ENCODE measurements around the gene TRAF6. TPM values are rescaled to one million over a fixed set of nuclear protein-coding genes. Genes with fewer than 3 reads are reported as not detected.
A peak's percentile ranks its signal among the peaks of the same experiment; 100 is the strongest.
"Not testable (repeated sequence)": the region's sequence is repeated elsewhere in the genome, so short reads cannot be mapped to it uniquely, and the experiment has no call there.

TRAF6 gene
- total RNA-seq, 6 donors from 2014 or later, result 7.4 to 17.5 (median 13.7) TPM

DNA sequence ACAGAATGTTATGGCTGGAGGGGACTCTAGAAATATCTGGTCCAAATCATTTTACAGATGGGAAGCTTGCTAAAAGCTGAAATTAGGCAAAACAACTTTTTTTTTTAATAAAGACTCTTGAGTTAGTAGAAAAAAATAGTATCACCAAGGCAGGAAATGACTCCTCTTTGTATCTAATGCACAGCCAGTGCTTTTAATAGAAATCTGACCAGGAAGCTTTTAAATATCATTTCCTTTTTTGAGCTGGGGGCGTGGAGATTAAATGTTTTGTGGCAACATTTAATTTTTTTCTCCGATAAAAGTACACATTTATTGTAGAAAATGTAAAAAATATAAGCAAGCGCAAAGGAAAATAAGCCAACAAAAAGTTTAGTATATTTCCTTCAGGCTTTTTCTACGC, 22.5 kb downstream of the TRAF6 start:
- DNase-seq (no peak), ATAC-seq (ENCODE audit: low FRiP score in 2 of 2) (no peak)
- TF ChIP-seq, protein P1, sequence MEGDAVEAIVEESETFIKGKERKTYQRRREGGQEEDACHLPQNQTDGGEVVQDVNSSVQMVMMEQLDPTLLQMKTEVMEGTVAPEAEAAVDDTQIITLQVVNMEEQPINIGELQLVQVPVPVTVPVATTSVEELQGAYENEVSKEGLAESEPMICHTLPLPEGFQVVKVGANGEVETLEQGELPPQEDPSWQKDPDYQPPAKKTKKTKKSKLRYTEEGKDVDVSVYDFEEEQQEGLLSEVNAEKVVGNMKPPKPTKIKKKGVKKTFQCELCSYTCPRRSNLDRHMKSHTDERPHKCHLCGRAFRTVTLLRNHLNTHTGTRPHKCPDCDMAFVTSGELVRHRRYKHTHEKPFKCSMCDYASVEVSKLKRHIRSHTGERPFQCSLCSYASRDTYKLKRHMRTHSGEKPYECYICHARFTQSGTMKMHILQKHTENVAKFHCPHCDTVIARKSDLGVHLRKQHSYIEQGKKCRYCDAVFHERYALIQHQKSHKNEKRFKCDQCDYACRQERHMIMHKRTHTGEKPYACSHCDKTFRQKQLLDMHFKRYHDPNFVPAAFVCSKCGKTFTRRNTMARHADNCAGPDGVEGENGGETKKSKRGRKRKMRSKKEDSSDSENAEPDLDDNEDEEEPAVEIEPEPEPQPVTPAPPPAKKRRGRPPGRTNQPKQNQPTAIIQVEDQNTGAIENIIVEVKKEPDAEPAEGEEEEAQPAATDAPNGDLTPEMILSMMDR (IDR thresholded peaks at IDR 0.05), result no peak
- TF ChIP-seq POLR2AphosphoS5 (IDR thresholded peaks at IDR 0.05) (no peak), POLR2A (IDR thresholded peaks at IDR 0.05) (no peak), EP300 (IDR thresholded peaks at IDR 0.05) (no peak)
- no peaks in the 10 kb centered on the region for H3K9me3 ChIP-seq
- peaks cover 4 to 74% (median 37%) of the 10 kb centered on the region in 4 donors for H3K36me3 ChIP-seq
- peaks cover 6 to 14% (median 13%) of the 10 kb centered on the region in 4 donors for H3K4me1 ChIP-seq
- H3K27ac ChIP-seq, result peak overlapping the region in 2 of 4 donors; percentile 59 to 70
- H3K4me3 ChIP-seq, result no peak overlapping the region
- H3K27me3 ChIP-seq, result no peaks in the 10 kb centered on the region
- WGBS, 2 donors, result 62 to 70% methylated on average over 4 of the region's 4 CpGs

DNA sequence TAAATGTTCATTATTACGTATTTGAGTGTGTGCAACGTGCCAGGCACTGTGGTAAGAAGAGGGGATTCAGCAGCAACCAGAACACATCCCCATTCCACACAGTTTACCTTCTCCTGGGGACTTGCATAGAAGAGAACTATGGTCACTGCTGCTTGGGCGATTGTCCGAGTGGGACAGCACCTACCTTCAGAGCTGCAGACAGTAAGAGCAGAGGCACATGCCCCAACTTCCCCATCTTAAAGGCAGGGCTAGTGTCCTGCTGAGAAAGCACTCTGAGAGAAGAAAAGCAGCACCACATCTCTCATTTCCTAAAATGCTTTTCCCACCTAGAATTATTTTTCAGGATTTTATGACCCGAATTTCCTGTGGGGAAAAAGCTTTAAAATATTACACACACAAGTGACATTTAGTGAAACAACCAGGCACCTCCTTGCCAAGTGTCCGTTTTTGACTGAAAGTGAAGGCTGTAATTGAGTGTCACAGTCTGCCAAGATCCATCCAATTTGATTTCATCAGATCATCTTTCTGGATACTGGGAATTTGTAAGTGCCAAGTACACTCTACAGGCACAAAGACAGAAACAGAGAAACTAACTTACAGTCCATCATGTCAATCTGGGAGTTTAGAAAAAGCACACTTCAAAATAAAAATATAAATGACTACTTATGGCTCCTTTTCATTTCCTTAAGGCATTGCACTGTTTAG, 24.6 kb downstream of the TRAF6 start:
- 81 to 87% methylated on average over 6 of the region's 6 CpGs for WGBS, 2 donors
- H3K36me3 ChIP-seq, result peaks cover 0 to 55% (median 27%) of the 10 kb centered on the region in 4 donors
- no peak for ATAC-seq (ENCODE audit: low FRiP score in 2 of 2)

DNA sequence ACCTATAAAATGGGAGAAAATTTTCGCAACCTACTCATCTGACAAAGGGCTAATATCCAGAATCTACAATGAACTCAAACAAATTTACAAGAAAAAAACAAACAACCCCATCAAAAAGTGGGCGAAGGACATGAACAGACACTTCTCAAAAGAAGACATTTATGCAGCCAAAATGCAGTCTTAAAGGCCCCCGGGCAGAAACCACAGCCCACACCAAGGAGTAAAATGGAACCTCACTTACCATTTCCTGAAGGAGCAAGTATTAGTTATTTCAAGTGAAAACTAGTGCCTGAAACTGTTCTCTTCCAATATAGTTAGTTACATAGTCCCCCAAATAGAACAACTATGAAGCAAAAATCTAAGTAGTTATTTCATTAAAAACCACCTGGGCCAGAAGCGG, 27.0 kb downstream of the TRAF6 start:
- not testable (repeated sequence) for ATAC-seq (ENCODE audit: low FRiP score in 2 of 2); DNase-seq; H3K27me3 ChIP-seq; H3K9me3 ChIP-seq; H3K4me3 ChIP-seq; H3K27ac ChIP-seq
- WGBS, 2 donors, result 83 to 85% methylated on average over 3 of the region's 4 CpGs
- Histone ChIP-seq H3K4me1 (peaks cover 6 to 13% (median 11%) of the 10 kb centered on the region in 4 donors), H3K36me3 (peaks cover 0 to 35% (median 14%) of the 10 kb centered on the region in 4 donors)

More for the DNA sequence above, 24.6 kb downstream of the TRAF6 start:
- DNase-seq, result no peak
- Histone ChIP-seq H3K27ac (no peak overlapping the region), H3K9me3 (no peaks in the 10 kb centered on the region), H3K27me3 (no peaks in the 10 kb centered on the region), H3K4me1 (peaks cover 6 to 14% (median 13%) of the 10 kb centered on the region in 4 donors), H3K4me3 (no peak overlapping the region)
- TF ChIP-seq POLR2A (IDR thresholded peaks at IDR 0.05) (no peak), EP300 (IDR thresholded peaks at IDR 0.05) (no peak), POLR2AphosphoS5 (IDR thresholded peaks at IDR 0.05) (no peak)
- TF ChIP-seq, protein P1 (IDR thresholded peaks at IDR 0.05), result no peak

DNA sequence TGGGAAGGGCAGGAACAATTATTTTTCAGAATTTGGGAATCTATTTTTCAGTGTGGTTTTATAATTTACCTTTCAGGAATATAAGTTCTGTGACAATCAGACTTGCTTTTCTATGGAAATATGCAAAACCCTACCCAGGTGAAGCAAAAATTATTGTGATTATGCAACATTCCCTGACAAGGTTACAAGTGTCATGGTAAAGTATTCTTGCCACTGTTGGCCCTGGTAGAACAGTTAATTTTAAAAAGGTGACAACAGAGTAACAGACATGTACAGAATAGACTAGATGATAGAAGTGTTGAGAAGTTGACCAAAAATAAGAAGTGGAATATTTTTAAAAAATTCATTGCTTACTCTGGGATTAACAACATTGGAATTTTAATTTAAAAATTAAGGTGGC, 29.2 kb downstream of the TRAF6 start:
- Histone ChIP-seq H3K4me1 (peaks cover 0 to 4% (median 0%) of the 10 kb centered on the region in 4 donors), H3K27ac (no peak overlapping the region), H3K27me3 (no peaks in the 10 kb centered on the region), H3K36me3 (peaks cover 0 to 20% (median 5%) of the 10 kb centered on the region in 4 donors), H3K4me3 (no peak overlapping the region), H3K9me3 (no peaks in the 10 kb centered on the region)
- TF ChIP-seq POLR2A (IDR thresholded peaks at IDR 0.05) (no peak), POLR2AphosphoS5 (IDR thresholded peaks at IDR 0.05) (no peak), EP300 (IDR thresholded peaks at IDR 0.05) (no peak)
- TF ChIP-seq, protein P1 (IDR thresholded peaks at IDR 0.05), result no peak
- DNase-seq (no peak), ATAC-seq (ENCODE audit: low FRiP score in 2 of 2) (no peak)

DNA sequence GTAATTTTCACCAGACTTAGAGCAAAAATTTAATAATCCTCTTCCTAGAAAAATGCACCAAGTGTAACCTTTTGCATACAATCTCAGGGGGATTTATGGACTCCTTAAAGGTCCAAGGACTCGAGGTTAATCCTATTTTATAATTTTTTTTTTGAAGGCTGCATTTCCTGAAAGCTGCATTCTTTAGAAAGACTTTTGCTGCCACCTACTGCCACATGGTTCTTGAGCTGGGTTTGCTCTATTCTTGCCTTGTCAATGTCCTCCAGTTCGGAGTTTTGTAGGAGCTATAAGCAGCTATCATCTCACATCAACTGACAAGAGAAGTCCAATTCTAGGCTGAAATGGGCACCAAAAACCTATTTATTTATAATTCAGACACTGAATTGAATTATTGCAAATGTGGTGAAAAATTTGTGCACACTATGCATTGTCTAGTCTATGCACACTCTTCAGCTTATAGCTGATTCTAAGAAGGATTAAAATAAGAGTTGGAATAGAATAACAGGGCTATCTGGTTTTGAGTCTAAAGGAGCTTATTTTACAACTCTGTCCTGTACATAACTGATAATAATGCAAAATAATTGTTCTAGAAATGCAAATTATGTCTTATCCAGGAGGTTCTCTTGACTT, 31.3 kb downstream of the TRAF6 start:
- Histone ChIP-seq H3K27ac (no peak overlapping the region), H3K27me3 (no peaks in the 10 kb centered on the region), H3K9me3 (no peaks in the 10 kb centered on the region), H3K4me1 (peaks cover 0 to 4% (median 0%) of the 10 kb centered on the region in 4 donors), H3K4me3 (no peak overlapping the region), H3K36me3 (peaks cover 0 to 3% (median 0%) of the 10 kb centered on the region in 4 donors)
- ATAC-seq (ENCODE audit: low FRiP score in 2 of 2) (peak in 1 of 2 donors; percentile 81), DNase-seq (no peak)
- WGBS, 2 donors, result 18 to 35% methylated on average over 2 of the region's 2 CpGs
- TF ChIP-seq POLR2A (IDR thresholded peaks at IDR 0.05), result no peak
- TF ChIP-seq EP300 (IDR thresholded peaks at IDR 0.05), result no peak
- TF ChIP-seq, protein P1 (IDR thresholded peaks at IDR 0.05), result peak; percentile 32 to 60 (median 41)
- TF ChIP-seq POLR2AphosphoS5 (IDR thresholded peaks at IDR 0.05), result no peak

All from upper lobe of left lung (tissue), 6 donors.